Panc1 (cell line): ENCODE measurements around the gene CCSER2.

ENCODE experiments used
- CTCF ChIP-seq: fragments of 450-650 bp; IDR thresholded peaks from 2 replicates; pipeline ENCODE4 v1.5.1; 2017; ENCODE audit warnings: mild to moderate bottlenecking
- POLR2AphosphoS5 ChIP-seq: IDR thresholded peaks from 2 replicates; pipeline ENCODE4 v1.6.1; 2012; ENCODE audit warnings: mild to moderate bottlenecking, low read depth, low read length, moderate library complexity
- REST ChIP-seq, 2 experiments: IDR thresholded peaks; 2 replicates each; pipeline ENCODE4 v1.6.1; 2011 to 2012; ENCODE audit warnings: low read depth in 2 of 2, control low read depth in 1 of 2, low read length in 1 of 2, mild to moderate bottlenecking in 1 of 2, moderate library complexity in 1 of 2; ENCODE audit not compliant: insufficient read depth in 1 of 2
- SIN3A ChIP-seq: IDR thresholded peaks from 2 replicates; pipeline ENCODE4 v1.6.1; 2012; ENCODE audit warnings: low read depth, mild to moderate bottlenecking, low read length, moderate library complexity, borderline replicate concordance; ENCODE audit not compliant: insufficient read depth

GRCh38 chr10:84341983-84342382, 13.6 kb downstream of the CCSER2 start:
- TF ChIP-seq CTCF (no peak), REST (IDR thresholded peaks at IDR 0.05; ENCODE audit: insufficient read depth in 1 of 2, low read depth in 2 of 2, low read length in 1 of 2) (no peak), POLR2AphosphoS5 (no peak), SIN3A (no peak)
